Esophagus muscularis mucosa (tissue), 4 donors: Measurements from ENCODE around the gene MSX2. TPM values are rescaled to one million over a fixed set of nuclear protein-coding genes. Genes with fewer than 3 reads are reported as not detected.

Source experiments
- DNase-seq: peaks from one replicate; pipeline ENCODE4 v3.0.0-alpha.2; 2017; ENCODE audit errors: extremely low spot score
- H3K27ac ChIP-seq, 4 donors: fragments of 200-600 bp; sonication (generic); replicated peaks in 1 of 4; 1 replicate in 3 of 4; 2 replicates in 1 of 4; pipeline ENCODE4 v1.5.1; 2016 to 2019; ENCODE audit warnings: mild to moderate bottlenecking in 1 of 4
- H3K27me3 ChIP-seq, 4 donors: fragments of 200-600 bp; sonication (generic); one replicate each; pipeline versions ENCODE4 v1.5.1 to v1.6.0; 2016 to 2019
- H3K36me3 ChIP-seq, 4 donors: fragments of 200-600 bp; sonication (generic); one replicate each; pipeline ENCODE4 v1.5.1; 2016 to 2019
- H3K4me1 ChIP-seq, 4 donors: fragments of 200-600 bp; sonication (generic); one replicate each; pipeline ENCODE4 v1.5.1; 2016 to 2019
- H3K4me3 ChIP-seq, 4 donors: fragments of 200-600 bp; sonication (generic); 1 replicate in 2 of 4; 2 replicates in 2 of 4; pipeline ENCODE4 v1.5.1; 2016 to 2019; ENCODE audit warnings: mild to moderate bottlenecking in 4 of 4, moderate library complexity in 1 of 4
- H3K9me3 ChIP-seq, 4 donors: fragments of 200-600 bp; sonication (generic); 1 replicate in 3 of 4; 2 replicates in 1 of 4; pipeline ENCODE4 v1.5.1; 2016 to 2019
- CTCF ChIP-seq, 3 experiments: fragments of 200-600 bp in 2 of 3; fragments of 450-650 bp in 1 of 3; sonication (generic) in 2 of 3; IDR thresholded peaks; one replicate each; pipeline ENCODE4 v1.5.1; 2017 to 2019; ENCODE audit warnings: antibody characterized with exemption in 3 of 3, mild to moderate bottlenecking in 2 of 3, moderate library complexity in 1 of 3
- EP300 ChIP-seq: sonication (generic); formaldehyde crosslinking; IDR thresholded peaks from one replicate; pipeline ENCODE4 v1.6.1; 2017; ENCODE audit warnings: antibody characterized with exemption
- POLR2A ChIP-seq: fragments of 450-650 bp; IDR thresholded peaks from one replicate; pipeline ENCODE4 v1.6.1; 2017; ENCODE audit warnings: antibody characterized with exemption, moderate library complexity, mild to moderate bottlenecking, low read depth
- POLR2AphosphoS5 ChIP-seq, 2 donors: sonication (generic); formaldehyde crosslinking; IDR thresholded peaks; one replicate each; pipeline ENCODE4 v1.6.1; 2017; ENCODE audit warnings: antibody characterized with exemption in 2 of 2
- WGBS: methylation state at CpG from one replicate; pipeline ENCODE4 v1.1.5; 2018; 5-methylcytosine and 5-hydroxymethylcytosine counted together
- intact Hi-C: fragments of 100-400 bp; cut with DNase I; formaldehyde crosslinking; loops from one replicate; pipeline ENCODE4 v1.15.1; 2023
- total RNA-seq, 4 donors: library from RNA; depleted of rRNA; stranded (reverse); fragments of >200 nt; gene quantifications; one replicate each; pipeline versions ENCODE4 v1.1.0 to v1.2.1, GENCODE V29; 2016

Gene MSX2
- total RNA-seq, 4 donors from 2014 or later, result 1.8 to 4.0 (median 2.2) TPM

GRCh38 chr5:174706997-174707572 is 17.3 kb upstream of the MSX2 start:
- TF ChIP-seq EP300 (no peak), POLR2AphosphoS5 (IDR thresholded peaks at IDR 0.05) (no peak), CTCF (IDR thresholded peaks at IDR 0.05) (no peak), POLR2A (no peak)
- Histone ChIP-seq H3K9me3 (no peaks in the 10 kb centered on the region), H3K4me1 (peaks cover 0 to 4% (median 0%) of the 10 kb centered on the region in 4 donors), H3K4me3 (no peak overlapping the region), H3K27ac (no peak overlapping the region), H3K27me3 (peaks cover 0 to 90% (median 3%) of the 10 kb centered on the region in 4 donors), H3K36me3 (no peaks in the 10 kb centered on the region)
- 17% methylated on average over 9 of the region's 9 CpGs for WGBS
- no peak for DNase-seq
- intact Hi-C loops, result no loop called here

DNA sequence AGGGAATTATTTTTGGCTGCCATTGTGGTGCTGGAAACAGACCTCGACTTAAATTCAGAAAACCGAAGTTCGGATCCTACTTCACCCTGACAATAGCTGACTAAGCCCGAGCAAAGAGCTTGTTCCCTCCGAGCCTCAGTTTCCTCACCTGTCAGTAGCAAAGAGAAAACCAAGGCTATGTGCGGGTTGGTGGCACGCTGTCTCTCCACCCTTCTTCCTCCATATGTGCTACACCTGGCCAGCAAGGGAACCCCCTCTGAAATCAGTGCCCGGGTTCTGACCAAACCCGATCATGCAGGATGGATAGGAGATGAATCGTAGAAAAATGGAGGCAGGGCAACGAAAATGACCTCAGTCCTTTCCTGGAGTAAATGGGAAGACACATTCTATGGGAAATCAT is 16.7 kb upstream of the MSX2 start:
- Histone ChIP-seq H3K27ac (no peak overlapping the region), H3K4me3 (no peak overlapping the region), H3K36me3 (no peaks in the 10 kb centered on the region), H3K9me3 (no peaks in the 10 kb centered on the region), H3K27me3 (peaks cover 0 to 92% (median 3%) of the 10 kb centered on the region in 4 donors), H3K4me1 (peaks cover 0 to 4% (median 0%) of the 10 kb centered on the region in 4 donors)
- 90% methylated on average over 11 of the region's 11 CpGs for WGBS
- no peak for TF ChIP-seq EP300
- no peak for TF ChIP-seq POLR2AphosphoS5 (IDR thresholded peaks at IDR 0.05)
- no peak for TF ChIP-seq CTCF (IDR thresholded peaks at IDR 0.05)
- TF ChIP-seq POLR2A, result no peak
- DNase-seq, result no peak
- intact Hi-C loops, result no loop called here

DNA sequence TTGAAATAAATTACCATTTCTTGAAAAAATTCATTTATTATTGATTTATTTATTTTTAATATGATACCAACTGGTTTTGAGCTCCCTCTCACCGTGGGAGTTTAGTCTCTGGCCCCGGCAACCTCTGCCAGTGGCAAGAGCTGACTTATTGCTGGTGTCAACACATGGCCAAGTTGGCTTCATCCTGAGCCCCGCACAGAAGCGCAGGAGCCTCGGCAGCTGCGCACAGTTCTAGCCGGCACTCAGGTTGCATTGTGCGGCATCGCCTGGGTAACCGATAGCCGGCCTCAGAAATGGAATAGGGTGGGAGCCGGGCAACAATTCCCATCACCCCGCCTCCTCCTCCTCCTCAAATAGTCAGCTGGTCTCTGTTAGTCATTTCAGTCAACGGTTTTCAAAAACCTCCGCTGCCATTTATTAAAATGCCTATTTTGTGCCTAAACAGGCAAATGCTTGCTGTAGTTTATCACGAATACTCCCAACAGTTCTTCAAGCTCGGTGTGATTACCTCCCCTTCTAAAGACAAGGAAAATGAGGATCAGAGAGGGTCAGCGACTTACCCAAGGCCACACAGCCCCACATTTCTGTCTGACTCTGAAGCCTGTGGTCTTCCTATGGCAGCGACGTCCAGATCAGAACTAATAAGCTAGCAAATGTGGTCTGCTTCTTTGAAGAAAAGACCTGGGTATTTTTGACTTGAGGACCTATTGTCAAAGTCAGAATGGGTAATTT is 15.7 kb upstream of the MSX2 start:
- Histone ChIP-seq H3K27ac (no peak overlapping the region), H3K4me1 (peaks cover 0 to 4% (median 0%) of the 10 kb centered on the region in 4 donors), H3K4me3 (no peak overlapping the region), H3K27me3 (peaks cover 0 to 92% (median 3%) of the 10 kb centered on the region in 4 donors), H3K9me3 (no peaks in the 10 kb centered on the region), H3K36me3 (no peaks in the 10 kb centered on the region)
- intact Hi-C loops, result no loop called here
- DNase-seq, result no peak
- WGBS, result 56% methylated on average over 20 of the region's 20 CpGs
- TF ChIP-seq CTCF (IDR thresholded peaks at IDR 0.05) (no peak), EP300 (no peak), POLR2AphosphoS5 (IDR thresholded peaks at IDR 0.05) (no peak), POLR2A (no peak)

- H3K9me3 ChIP-seq, result no peaks in the 10 kb centered on the region
- no peak overlapping the region for H3K27ac ChIP-seq
- peaks cover 2 to 95% (median 9%) of the 10 kb centered on the region in 4 donors for H3K27me3 ChIP-seq
- no peaks in the 10 kb centered on the region for H3K36me3 ChIP-seq
- intact Hi-C loops, result no loop called here
- TF ChIP-seq CTCF (IDR thresholded peaks at IDR 0.05) (no peak), EP300 (no peak), POLR2AphosphoS5 (IDR thresholded peaks at IDR 0.05) (no peak), POLR2A (no peak)
- no peaks in the 10 kb centered on the region for H3K4me1 ChIP-seq
- DNase-seq, result no peak
- H3K4me3 ChIP-seq, result no peak overlapping the region
These were observed 9.6 kb upstream of the MSX2 start for GRCh38 chr5:174714751-174715150.
